GM10248 (cell line): ENCODE results near the gene EEFSEC.

Experiments
- CTCF ChIA-PET: fragments of 300-600 bp; sonication (Branson Sonifier 250); formaldehyde crosslinking; extraction: SDS; loops from one replicate; lab custom pipeline; 2021; ENCODE audit warnings: antibody characterized with exemption; lab: Yijun Ruan, JAX
- POLR2A ChIA-PET: fragments of 350-650 bp; sonication (Branson Sonifier 250); formaldehyde crosslinking; extraction: SDS; loops from one replicate; lab custom pipeline; 2020; ENCODE audit warnings: antibody characterized with exemption; lab: Yijun Ruan, JAX
- DNase-seq: peaks from one replicate; pipeline ENCODE4 v3.0.0; 2012; ENCODE audit errors: extremely low spot score
- TF ChIP-seq, protein P1 (sequence below): IDR thresholded peaks from 2 replicates; pipeline ENCODE4 v1.5.1; 2012; ENCODE audit warnings: mild to moderate bottlenecking, low read depth; ENCODE audit errors: extremely low read depth, missing control alignments, control extremely low read depth

The EEFSEC gene

DNA sequence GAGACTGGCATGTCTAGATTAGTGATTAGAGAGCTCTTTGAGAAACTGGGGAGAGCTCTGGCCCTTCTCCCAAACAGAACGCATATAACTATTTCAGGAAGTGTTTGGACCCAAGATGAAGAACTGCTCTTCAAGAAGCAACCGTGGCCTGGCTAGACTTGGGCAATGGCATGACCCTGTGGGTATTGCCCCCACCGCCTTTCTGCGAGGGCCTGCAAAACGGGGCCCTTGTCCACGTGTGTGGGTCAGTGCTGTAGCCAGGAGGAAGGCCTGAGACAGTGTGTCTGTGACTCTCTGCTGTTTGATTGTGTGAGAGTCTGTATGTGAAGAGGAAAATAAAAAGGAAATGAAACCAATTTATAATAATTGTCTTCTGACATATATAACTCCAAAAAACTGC, 42.5 kb downstream of the EEFSEC start:
- ChIA-PET POLR2A (no interaction called here), CTCF (no interaction called here)

DNA sequence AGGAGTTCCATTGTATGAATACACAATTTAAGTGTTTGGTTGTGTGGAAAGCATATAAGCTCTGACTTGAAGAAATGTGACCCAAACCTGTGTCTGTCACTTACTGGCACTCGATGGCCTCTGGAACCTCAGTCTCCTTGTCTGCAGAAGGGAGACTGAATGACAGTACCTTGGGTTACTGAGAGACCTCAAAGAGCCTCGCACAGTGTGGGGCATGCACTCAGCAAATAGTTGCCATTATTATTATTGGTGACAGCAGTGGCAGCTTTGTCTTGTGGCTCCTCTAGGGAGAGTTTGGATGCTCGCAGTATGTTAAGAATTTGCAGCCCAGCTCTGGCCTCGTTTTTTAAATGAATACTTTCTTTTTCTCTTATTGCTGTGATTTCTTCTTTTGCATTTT, 43.4 kb downstream of the EEFSEC start:
- no peak for DNase-seq
- CTCF ChIA-PET: interaction anchor here (1.0 kb wide), 1 partner anchor 11 kb away, joined by 3 read pairs; no protein-coding TSS in a partner anchor
- POLR2A ChIA-PET: no interaction called here
- TF ChIP-seq, protein P1, sequence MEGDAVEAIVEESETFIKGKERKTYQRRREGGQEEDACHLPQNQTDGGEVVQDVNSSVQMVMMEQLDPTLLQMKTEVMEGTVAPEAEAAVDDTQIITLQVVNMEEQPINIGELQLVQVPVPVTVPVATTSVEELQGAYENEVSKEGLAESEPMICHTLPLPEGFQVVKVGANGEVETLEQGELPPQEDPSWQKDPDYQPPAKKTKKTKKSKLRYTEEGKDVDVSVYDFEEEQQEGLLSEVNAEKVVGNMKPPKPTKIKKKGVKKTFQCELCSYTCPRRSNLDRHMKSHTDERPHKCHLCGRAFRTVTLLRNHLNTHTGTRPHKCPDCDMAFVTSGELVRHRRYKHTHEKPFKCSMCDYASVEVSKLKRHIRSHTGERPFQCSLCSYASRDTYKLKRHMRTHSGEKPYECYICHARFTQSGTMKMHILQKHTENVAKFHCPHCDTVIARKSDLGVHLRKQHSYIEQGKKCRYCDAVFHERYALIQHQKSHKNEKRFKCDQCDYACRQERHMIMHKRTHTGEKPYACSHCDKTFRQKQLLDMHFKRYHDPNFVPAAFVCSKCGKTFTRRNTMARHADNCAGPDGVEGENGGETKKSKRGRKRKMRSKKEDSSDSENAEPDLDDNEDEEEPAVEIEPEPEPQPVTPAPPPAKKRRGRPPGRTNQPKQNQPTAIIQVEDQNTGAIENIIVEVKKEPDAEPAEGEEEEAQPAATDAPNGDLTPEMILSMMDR: no peak

More for the DNA sequence above, 42.5 kb downstream of the EEFSEC start:
- TF ChIP-seq, protein P1: no peak
- no peak for DNase-seq

DNA sequence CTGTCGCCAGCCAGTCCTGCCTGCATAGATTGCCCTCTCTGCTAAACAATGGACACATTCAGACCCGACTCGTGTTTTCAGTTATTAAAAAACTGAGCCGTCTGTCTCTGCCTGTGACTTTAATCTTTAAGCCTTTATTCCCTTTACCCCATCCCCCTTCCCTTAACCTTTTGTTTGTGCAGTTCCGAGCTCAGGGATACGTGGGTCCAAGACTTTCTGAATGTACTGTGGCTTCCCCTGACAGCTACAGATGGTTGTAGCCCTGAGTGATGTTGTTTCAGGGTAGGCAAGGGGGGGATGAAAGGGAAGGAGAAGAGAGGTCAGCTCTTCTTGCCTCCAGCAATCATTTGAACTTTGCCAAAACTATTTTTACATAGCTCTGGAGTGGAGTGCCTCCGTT, 44.6 kb downstream of the EEFSEC start:
- ChIA-PET CTCF (interaction anchor here (1.2 to 1.5 kb wide), 2 partner anchors 28 to 99 kb away, joined by 3 to 4 read pairs; no protein-coding TSS in a partner anchor), POLR2A (no interaction called here)
- TF ChIP-seq, protein P1: no peak
- no peak for DNase-seq

DNA sequence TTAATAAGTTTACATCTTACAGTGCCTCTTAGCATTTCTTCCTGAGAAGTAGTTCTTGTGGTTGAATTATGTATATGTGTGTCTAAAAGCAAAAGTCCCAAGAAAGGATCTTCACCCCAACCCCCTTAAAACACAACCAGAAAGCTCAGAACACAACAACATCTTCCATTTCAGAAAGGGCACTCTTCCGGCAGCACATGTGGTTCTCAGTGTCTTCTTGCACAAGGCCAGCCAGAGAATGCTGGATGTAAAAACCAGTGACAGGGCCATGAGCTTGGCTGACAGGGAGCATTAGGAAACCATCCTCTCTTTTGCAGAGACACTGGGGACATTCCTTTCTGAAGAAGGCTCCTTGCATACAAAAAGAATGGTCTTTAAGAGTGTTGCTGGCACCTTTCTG, 45.0 kb downstream of the EEFSEC start:
- TF ChIP-seq, protein P1: no peak
- CTCF ChIA-PET: interaction anchor here (1.2 to 1.5 kb wide), 3 partner anchors 18 to 100 kb away, joined by 3 to 4 read pairs (median 4); no protein-coding TSS in a partner anchor
- DNase-seq: no peak
- POLR2A ChIA-PET: no interaction called here

DNA sequence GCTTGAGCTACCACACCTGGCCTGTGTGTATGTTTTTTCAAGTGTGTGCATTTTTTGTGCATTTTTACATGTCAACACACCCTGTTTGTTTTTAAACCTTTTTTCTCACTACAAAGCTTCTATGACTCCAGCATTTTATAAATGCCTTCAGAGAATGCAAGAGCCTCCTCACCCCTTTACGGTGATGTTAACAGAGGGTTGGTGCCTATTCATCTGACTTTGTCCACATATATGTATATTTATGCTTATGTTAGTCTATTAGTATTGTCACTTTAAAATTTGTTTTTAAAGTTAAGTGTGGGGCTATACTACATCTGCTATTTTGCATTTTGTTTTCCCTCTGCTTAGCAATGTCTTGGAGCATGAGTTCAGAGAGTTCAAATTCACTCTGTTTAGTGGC, 45.8 kb downstream of the EEFSEC start:
- DNase-seq: no peak
- ChIA-PET CTCF (interaction anchor here (1.2 to 1.5 kb wide), 2 partner anchors 17 to 100 kb away, joined by 3 to 4 read pairs; no protein-coding TSS in a partner anchor), POLR2A (no interaction called here)
- TF ChIP-seq, protein P1: no peak

DNA sequence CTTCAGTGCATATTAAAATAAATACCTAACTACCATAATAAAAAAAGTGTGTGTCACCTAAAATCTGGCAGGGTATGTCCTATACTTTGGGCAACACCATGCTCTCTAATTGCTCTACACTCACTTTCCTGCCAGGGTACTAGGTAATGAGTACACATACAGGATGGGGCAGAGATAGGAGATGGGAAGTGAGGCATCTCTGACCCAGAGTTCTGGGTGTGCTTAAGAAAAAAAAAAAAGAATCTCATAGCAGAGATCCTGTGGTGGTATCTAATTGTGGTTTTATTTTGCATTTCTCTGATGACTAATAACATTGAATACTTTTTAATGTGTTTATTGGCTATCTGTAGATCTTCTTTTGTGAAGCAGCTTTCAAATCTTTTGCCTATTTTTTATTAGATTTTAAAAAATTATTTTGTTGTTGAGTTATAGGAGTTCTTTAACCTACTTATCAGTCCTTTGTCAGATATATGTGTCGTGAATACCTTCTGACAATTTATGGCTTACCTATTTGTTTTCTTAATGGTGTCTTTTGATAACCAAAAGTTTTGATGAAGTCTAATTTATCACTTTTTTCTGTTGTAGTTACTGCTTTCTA, 48.0 kb downstream of the EEFSEC start:
- POLR2A ChIA-PET: no interaction called here
- CTCF ChIA-PET: no interaction called here
- no peak for DNase-seq
- TF ChIP-seq, protein P1: no peak
